DMS79 (cell line): ENCODE measurements around the gene HAND2.

Experiments
- DNase-seq: peaks from one replicate; lab custom pipeline; 2025; lab: John Stamatoyannopoulos, UW

The HAND2 gene

DNA sequence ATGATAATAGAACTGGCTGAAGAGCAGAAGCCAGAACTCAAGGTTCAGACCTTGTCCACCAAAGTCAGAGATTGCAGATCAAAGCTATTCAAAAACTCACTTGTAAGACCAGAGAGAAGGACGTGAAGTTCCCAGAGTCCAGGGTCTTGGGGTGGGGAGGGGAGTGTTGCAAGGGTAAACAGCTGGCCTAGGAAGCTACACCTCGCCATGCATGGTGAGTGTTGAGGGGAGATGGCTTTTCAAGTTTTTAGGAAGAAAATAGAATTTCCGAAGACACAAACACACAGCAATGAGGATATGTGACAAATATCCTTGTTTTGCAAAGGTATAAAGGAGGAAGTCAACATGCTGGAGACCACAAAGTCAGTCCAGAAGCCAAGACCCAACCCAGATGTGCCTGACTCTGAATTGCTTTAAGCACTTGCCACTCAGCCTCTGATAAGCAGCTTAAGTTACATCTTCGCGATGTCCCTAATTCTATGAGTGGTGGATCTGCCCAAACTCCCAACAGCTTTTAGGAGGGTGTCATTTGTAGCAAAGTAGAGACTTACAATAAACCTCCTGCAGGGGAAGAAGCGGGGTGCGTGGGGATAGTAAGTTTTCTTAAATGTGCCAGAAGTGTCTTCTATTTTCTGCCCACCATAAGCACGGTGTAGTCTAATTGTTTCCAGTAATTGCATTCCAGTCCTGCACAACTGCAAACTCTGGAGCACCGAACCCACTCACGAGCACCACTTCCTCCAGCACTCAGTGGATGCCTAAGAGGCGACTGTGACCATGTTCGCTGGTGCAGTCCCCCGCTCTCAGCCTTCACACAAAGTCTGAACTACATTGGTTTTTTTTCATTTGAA is 26.5 kb downstream of the HAND2 start:
- no peak for DNase-seq

DNA sequence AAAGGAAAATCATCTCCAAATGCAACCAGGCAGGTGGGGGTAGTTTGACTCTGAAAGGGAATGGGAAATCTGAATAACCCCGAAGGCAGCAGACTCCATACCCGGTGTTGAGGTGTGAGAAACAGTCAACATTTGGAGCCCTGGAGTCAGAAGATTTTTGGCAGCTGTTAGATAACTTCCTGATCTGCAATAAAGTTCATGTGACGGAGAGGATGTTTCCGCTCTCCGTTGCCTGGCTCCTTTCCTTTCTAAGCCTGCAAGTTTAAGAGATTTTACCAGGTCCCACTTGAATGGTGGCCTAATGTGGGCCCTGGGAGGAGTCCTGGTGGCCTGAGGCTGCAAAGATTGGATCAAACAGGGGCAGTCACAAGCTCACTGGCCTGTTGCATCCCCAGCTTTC is 27.7 kb downstream of the HAND2 start:
- no peak for DNase-seq

- DNase-seq = no peak
Observed at GRCh38 chr4:173501592-173502150, 28.4 kb downstream of the HAND2 start.

DNA sequence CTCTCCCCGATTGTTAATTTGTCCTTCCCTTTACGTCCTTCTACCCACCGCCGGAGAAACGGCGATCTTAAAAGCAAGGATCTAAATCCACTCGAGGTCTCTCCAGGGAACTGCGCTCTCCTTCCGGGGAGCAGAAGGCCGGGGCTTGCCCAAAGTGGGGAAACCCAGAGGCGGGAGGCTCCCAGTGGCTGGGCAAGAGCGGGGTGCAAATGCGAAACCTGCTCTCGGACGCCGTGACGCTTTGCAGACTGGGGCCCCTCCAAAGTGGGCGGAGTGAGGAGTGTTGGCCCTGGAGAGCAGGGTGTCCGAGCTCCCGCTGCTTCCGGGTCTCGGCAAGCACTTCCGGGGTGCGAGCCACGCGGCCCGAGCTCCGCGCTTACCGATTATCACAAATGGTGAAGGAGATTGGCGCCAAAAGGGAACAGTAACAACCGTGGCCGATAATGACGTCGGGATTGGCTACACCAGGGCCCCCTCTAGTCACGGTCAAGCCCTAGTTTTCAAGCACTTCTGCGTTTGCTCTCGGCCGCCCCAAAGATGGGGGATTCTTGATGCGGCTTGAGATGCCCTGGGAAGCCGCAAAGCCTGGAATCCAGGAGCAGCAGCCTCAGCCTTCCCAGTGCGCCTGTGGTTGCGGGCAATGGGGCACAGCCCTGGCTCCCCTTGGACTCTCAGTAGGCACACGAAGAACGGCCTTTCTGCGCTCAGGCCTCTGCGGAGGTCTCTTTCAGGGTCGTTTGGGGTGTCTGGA is 29.0 kb downstream of the HAND2 start:
- no peak for DNase-seq

- no peak for DNase-seq
Observed at GRCh38 chr4:173499658-173500535, 30.1 kb downstream of the HAND2 start.

DNA sequence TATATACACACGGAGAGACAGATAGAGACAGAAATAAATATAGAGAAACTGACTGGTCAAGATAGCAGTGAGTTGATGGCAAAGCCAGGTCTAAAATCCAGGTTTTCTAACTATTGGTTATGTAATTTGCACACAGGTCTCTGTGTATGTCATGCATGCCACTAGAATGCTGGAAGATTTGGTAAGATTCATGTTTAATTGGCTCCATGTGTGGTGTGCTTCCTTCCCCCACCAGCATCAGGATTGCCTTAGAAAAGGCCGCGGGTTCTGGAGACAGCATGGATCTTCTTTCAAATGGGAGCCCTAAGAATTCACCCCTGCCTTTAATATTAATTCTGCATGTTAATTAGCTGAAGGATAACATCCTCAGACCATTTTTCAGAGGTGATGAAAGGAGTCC is 31.3 kb downstream of the HAND2 start:
- no peak for DNase-seq

GRCh38 chr4:173498023-173498422 is 32.0 kb downstream of the HAND2 start:
- no peak for DNase-seq

DNA sequence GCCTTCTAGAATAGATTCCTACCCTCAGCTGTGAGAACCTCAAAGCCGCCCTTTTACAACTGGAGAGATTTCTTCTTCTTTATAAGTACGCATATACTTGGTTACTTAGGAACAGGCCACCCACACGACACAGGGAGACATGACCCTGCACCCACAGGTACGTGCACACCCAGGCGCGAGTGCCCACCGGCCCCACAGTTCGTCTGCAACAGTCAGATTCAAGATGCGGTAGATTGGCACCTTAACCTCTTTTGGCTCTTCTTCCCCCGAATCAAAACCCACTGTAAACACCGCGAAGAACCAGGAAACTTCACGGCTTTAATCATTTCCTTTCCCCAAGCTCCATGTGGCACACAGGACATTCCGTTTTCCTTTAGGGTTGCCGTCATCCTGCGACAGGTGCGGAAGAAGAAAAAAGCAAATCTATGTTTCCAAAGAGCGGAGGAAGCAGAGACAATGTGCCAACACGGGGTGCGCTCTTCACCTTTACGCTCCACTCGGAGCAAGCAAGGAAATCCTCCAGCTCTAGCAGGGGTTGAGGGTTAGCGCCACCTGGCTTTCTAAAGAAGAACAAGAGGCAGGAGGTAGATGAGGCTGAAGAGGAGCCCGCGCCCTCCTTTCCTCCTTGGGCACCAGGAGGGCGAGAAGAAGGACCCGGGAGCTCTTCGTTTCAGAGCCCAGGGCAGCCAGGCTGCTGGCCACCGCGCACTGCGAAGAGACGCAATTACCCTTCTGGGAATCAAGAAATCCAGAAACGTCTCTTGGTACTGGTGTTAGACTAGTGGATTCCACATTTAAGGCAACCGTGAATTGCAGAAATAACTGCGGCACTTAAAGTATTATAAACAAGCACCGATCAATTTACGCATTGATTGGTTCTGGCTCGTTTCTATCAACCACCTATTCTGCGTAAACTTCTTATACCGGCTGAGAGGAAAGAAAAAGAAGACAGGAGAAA is 35.7 kb downstream of the HAND2 start:
- no peak for DNase-seq

- no peak for DNase-seq
Observed at GRCh38 chr4:173493041-173493440, 37.0 kb downstream of the HAND2 start.

DNA sequence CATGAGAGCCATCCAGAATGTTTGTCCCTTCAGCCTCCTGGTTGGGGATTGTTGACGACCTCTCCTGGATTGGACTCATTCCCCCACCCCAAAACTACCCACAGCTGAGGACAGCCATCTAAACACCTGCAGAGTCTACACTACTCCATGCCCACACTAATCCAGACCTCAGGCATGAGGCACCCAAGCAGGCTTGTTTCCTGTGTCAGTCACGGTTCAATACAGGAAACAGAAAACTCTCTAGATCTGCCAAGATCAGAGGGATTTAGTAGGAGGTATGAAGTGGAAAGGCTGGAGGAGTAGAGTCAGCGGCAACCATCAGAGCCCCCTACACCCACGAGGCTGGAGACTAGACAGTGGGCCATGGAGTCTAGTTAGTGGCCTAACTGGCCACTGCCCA is 37.7 kb downstream of the HAND2 start:
- DNase-seq = no peak

- DNase-seq = no peak
Observed at GRCh38 chr4:173490817-173491528, 39.1 kb downstream of the HAND2 start.

- no peak for DNase-seq
Observed at GRCh38 chr4:173490256-173490655, 39.8 kb downstream of the HAND2 start.

GRCh38 chr4:173489514-173489913 is 40.5 kb downstream of the HAND2 start:
- no peak for DNase-seq

DNA sequence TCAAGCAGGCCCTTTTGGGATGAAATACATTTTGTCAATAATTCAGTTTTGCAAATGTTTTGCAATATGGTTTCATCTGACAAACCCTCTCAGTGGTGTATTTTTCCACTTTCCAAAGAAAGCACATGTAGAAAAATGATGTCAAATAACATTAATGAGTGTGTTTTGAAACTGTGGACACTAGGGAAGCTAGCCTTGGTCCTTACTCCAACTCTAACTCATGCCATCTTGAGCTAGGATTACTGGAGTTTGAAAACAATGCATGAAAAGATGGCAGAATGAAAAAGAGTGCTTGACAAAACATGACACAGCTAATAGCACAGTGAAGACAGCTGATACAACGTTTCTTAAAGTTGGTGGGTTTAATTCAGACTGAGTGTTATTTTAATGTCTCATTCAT is 41.4 kb downstream of the HAND2 start:
- no peak for DNase-seq

DNA sequence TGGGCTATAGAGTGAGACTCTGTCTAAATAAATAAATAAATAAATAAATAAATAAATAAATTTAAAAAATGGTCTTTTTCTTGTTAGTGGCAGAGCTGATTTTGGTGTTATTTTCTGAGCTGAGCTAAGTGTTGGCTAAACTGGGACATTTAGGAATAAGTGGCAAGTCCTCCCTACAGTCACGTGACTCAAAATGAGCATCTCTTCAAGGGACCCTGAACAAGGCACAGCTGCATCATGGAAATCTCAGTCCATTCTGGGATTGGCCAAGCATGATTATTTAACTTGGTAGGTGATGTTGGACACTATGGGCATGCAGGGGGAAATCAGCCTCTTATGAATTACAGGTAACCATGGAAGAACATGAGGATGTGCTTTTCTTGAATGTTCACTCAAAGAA is 42.0 kb downstream of the HAND2 start:
- no peak for DNase-seq

DNA sequence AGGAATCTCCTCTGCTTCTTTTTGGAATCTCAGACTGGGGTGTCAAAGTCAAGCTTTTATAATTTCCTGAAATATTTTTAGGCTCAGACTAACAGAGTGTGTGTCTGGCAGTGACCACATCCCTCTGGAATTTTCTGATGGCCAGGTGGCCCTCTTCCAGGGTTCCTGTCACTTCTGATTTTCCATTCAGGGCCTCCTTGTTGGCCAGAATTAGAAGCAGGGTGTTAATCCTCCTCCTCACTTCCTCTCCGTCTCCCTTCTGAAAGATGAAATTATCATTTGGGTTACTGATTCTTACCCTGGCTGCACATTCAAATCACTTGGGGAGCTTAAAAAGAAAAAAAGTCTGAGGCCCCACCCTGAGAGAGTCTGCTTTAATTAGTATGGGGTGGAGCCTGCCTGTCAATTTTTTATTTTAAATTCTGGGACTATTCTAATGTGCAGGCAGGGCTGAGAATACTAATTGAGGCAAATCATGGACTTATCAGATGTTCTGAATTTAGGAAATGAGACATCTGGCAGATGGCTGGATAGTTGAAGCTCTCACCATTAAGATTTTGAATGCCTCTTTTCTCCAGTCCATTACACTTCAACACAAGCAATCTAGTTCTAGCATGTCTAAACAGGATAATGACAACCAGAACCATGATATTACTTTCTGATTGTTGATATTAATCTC is 43.2 kb downstream of the HAND2 start:
- peak; percentile 21 for DNase-seq

DNA sequence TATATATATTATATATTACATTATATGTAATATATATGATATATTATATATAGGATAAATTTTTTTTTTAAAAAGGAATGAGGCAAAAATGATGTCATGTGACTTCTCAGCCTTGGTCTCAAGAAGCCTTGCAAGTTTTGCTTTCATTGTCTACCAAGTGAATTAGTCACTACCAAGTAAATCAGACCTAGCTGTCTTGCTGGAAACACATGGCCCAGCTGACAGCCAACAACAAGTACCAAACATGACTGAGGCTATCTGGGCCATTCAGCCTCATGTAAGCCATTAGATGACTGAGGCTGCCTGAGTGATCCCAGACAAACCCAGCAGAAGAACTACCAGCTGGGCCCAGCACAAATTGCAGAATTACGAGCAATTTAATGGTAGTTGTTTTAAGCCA is 44.9 kb downstream of the HAND2 start:
- no peak for DNase-seq

GRCh38 chr4:173482330-173482931 is 47.6 kb downstream of the HAND2 start:
- no peak for DNase-seq

GRCh38 chr4:173478913-173479283 is 51.1 kb downstream of the HAND2 start:
- no peak for DNase-seq
